Measurements from ENCODE around the gene VSX2. TPM values are rescaled to one million over a fixed set of nuclear protein-coding genes. Genes with fewer than 3 reads are reported as not detected.

VSX2 gene
- total RNA-seq, 4 donors from 2014 or later = not detected

DNA sequence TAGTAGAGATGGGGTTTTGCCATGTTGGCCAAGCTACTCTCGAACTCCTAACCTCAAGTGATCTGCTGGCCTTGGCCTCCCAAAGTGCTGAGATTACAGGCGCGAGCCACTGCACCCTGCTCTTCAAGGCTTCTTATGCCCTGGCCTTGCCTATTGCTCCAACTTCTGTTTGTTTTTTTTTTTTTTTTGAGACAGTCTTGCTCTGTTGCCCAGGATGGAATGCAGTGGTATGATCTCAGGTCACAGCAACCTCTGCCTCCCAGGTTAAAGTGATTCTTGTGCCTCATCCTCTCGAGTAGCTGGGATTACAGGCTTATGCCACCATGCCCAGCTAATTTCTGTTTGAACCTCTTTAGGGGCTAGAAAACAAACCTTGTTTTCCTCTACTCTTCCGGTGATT lies 69.4 kb downstream of the VSX2 start:
- no peak for TF ChIP-seq POLR2A (IDR thresholded peaks at IDR 0.05)
- TF ChIP-seq, protein P1, sequence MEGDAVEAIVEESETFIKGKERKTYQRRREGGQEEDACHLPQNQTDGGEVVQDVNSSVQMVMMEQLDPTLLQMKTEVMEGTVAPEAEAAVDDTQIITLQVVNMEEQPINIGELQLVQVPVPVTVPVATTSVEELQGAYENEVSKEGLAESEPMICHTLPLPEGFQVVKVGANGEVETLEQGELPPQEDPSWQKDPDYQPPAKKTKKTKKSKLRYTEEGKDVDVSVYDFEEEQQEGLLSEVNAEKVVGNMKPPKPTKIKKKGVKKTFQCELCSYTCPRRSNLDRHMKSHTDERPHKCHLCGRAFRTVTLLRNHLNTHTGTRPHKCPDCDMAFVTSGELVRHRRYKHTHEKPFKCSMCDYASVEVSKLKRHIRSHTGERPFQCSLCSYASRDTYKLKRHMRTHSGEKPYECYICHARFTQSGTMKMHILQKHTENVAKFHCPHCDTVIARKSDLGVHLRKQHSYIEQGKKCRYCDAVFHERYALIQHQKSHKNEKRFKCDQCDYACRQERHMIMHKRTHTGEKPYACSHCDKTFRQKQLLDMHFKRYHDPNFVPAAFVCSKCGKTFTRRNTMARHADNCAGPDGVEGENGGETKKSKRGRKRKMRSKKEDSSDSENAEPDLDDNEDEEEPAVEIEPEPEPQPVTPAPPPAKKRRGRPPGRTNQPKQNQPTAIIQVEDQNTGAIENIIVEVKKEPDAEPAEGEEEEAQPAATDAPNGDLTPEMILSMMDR (IDR thresholded peaks at IDR 0.05) = no peak
- intact Hi-C loops (cut with DNase I; ENCODE audit: low total_unique reads) = no loop called here
- Histone ChIP-seq H3K27ac (no peak overlapping the region), H3K27me3 (no peaks in the 10 kb centered on the region), H3K36me3 (no peaks in the 10 kb centered on the region), H3K9me3 (no peaks in the 10 kb centered on the region), H3K4me1 (no peaks in the 10 kb centered on the region), H3K4me3 (no peak overlapping the region)
- DNase-seq = no peak

DNA sequence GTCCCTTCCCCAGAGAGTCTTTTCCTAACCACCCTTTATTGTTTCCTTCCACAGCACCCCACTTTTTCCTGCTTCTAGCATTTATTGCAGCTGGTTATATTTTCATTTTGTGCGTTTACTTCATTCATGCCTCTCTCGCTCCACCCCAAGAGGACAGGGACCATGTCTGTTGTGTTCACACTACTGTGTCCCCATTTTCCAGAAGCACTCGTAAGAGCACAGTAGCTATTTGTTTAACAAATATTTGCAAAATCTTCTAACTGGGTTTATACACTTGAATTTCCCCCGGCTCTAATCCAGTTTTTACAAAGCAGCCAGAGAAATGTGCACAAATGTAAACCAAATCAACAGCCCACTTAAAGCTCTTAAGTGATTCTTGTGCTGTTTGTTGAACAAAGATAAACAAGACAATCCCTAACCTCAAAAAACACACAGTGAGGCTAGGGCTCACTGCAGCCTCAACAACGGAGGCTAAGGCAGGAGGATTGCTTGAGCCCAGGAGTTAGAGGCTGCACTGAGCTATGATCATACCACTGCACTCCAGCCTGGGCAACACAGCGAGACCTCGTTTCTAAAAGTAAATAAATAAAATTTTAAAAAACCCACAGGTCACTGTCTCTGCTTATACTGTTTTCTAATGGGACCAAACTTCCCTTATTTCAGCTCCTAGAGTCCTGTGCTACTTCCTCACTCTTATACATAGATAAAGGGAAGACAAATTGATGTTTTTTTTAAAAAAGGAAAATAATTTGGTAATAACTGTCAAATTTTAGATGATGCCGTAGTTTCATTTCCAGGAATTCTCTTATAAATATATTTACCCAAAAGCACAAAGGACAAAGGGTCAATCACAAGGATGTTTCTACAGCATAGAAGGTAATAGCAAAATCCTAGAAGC lies 70.1 kb downstream of the VSX2 start:
- DNase-seq = no peak
- H3K27ac ChIP-seq = no peak overlapping the region
- H3K9me3 ChIP-seq = no peaks in the 10 kb centered on the region
- no peaks in the 10 kb centered on the region for H3K27me3 ChIP-seq
- TF ChIP-seq POLR2A (IDR thresholded peaks at IDR 0.05) = no peak
- TF ChIP-seq, protein P1 (IDR thresholded peaks at IDR 0.05) = no peak
- no peaks in the 10 kb centered on the region for H3K4me1 ChIP-seq
- intact Hi-C loops (cut with DNase I; ENCODE audit: low total_unique reads) = no loop called here
- H3K36me3 ChIP-seq = no peaks in the 10 kb centered on the region
- H3K4me3 ChIP-seq = no peak overlapping the region

DNA sequence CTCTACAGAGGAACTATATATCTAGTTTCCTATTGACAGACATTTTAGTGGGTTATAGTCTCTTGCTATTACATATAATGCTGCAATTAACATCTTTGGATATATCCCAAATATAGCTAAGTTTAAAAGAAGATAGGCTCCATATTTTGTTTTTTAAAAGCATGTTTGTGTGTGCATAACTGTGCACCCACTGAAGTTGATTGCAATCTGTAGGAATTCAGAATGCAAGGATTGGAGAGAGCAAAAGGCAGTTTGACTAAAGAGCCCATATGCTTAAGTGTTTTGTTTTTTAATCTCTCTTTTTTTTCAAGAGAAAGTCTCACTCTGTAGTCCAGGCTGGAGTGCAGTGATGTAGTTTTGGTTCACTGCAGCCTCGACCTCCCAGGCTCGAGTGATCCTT lies 72.9 kb downstream of the VSX2 start:
- Histone ChIP-seq H3K4me1 (no peaks in the 10 kb centered on the region), H3K9me3 (no peaks in the 10 kb centered on the region), H3K4me3 (no peak overlapping the region), H3K27ac (no peak overlapping the region), H3K27me3 (no peaks in the 10 kb centered on the region), H3K36me3 (no peaks in the 10 kb centered on the region)
- intact Hi-C loops (cut with DNase I; ENCODE audit: low total_unique reads) = no loop called here
- DNase-seq = no peak
- no peak for TF ChIP-seq POLR2A (IDR thresholded peaks at IDR 0.05)
- TF ChIP-seq, protein P1 (IDR thresholded peaks at IDR 0.05) = no peak

Small RNA genes lying within 50 kb of the gene (small RNA-seq; reads per million reads assigned to genes)
- gene AC006349.1 = not detected

Other genes with a start within 250 kb of the VSX2 start
- gene ENTPD5, start 220.2 kb upstream of the VSX2 start, total RNA-seq = 100 to 1,000 TPM in 1 of 4 donors, 10 to 100 TPM in 2, under 1 TPM in 1; 0.59 to 285 (median 14.0) TPM
- 10 to 100 TPM; 14.0 to 22.0 (median 15.0) TPM for gene BBOF1, start 220.1 kb upstream of the VSX2 start, total RNA-seq
- gene ALDH6A1, start 155.0 kb upstream of the VSX2 start, total RNA-seq = 10 to 100 TPM in 3 of 4 donors, 1 to 10 TPM in 1; 10.0 to 85.0 (median 49.5) TPM
- 10 to 100 TPM in 3 of 4 donors, 1 to 10 TPM in 1; 4.4 to 12.7 (median 11.7) TPM for gene LIN52, start 154.5 kb upstream of the VSX2 start, total RNA-seq
- gene ABCD4, start 63.5 kb downstream of the VSX2 start, total RNA-seq = 10 to 100 TPM; 26.1 to 73.4 (median 49.5) TPM
- under 1 TPM in 1 of 4 donors, not detected in 3; 0.21 TPM for gene VRTN, start 109.0 kb downstream of the VSX2 start, total RNA-seq
- under 1 TPM in 2 of 4 donors, not detected in 2; 0.14 to 0.30 TPM for gene SYNDIG1L, start 186.8 kb downstream of the VSX2 start, total RNA-seq